ENCODE results near the gene TOR3A. TPM values are rescaled to one million over a fixed set of nuclear protein-coding genes. Genes with fewer than 3 reads are reported as not detected.
"Not testable (repeated sequence)": the region's sequence is repeated elsewhere in the genome, so short reads cannot be mapped to it uniquely, and the experiment has no call there.

The TOR3A gene
- total RNA-seq, result 14.0 and 17.0 TPM in 2 replicates

- DNase-seq (ENCODE audit: low read depth), result peak; percentile 78
These were observed at the start of gene TOR3A for GRCh38 chr1:179081687-179082332. Gene TOR3A (plus strand): TSS chr1:179082070. CDS start chr1:179082129, 59 bp downstream.

GRCh38 chr1:179034720-179035119, 47.1 kb upstream of the TOR3A start:
- H3K4me3 ChIP-seq (ENCODE audit: low read depth, low read length), result no peak overlapping the region
- FAIRE-seq (no peak), DNase-seq (ENCODE audit: low read depth) (peak; percentile 38)
- TF ChIP-seq CTCF (IDR thresholded peaks at IDR 0.05; ENCODE audit: insufficient read depth, low read length, severe bottlenecking), result no peak
- no peaks in the 10 kb centered on the region for H3K36me3 ChIP-seq (ENCODE audit: control insufficient read depth, insufficient read depth, low read length)
- H3K27me3 ChIP-seq (ENCODE audit: control insufficient read depth, insufficient read depth, low read length), result no peaks in the 10 kb centered on the region

More at GRCh38 chr1:179081687-179082332, at the start of gene TOR3A:
- FAIRE-seq, result no peak
- peak within 1 kb of the TSS; percentile 87 for H3K4me3 ChIP-seq (ENCODE audit: low read depth, low read length)
- no peaks in the 10 kb centered on the region for H3K27me3 ChIP-seq (ENCODE audit: control insufficient read depth, insufficient read depth, low read length)
- no peak for TF ChIP-seq CTCF (IDR thresholded peaks at IDR 0.05; ENCODE audit: insufficient read depth, low read length, severe bottlenecking)
- peaks cover 3% of the 10 kb centered on the region for H3K36me3 ChIP-seq (ENCODE audit: control insufficient read depth, insufficient read depth, low read length)

GRCh38 chr1:179036844-179037465, 44.9 kb upstream of the TOR3A start:
- DNase-seq (ENCODE audit: low read depth) (peak; percentile 76), FAIRE-seq (no peak)
- Histone ChIP-seq H3K4me3 (ENCODE audit: low read depth, low read length) (no peak overlapping the region), H3K27me3 (ENCODE audit: control insufficient read depth, insufficient read depth, low read length) (no peaks in the 10 kb centered on the region), H3K36me3 (ENCODE audit: control insufficient read depth, insufficient read depth, low read length) (no peaks in the 10 kb centered on the region)
- no peak for TF ChIP-seq CTCF (IDR thresholded peaks at IDR 0.05; ENCODE audit: insufficient read depth, low read length, severe bottlenecking)

GRCh38 chr1:179038528-179039281, 43.2 kb upstream of the TOR3A start:
- DNase-seq (ENCODE audit: low read depth), result peak; percentile 85
- Histone ChIP-seq H3K4me3 (ENCODE audit: low read depth, low read length) (no peak overlapping the region), H3K27me3 (ENCODE audit: control insufficient read depth, insufficient read depth, low read length) (no peaks in the 10 kb centered on the region), H3K36me3 (ENCODE audit: control insufficient read depth, insufficient read depth, low read length) (peaks cover 1% of the 10 kb centered on the region)
- no peak for TF ChIP-seq CTCF (IDR thresholded peaks at IDR 0.05; ENCODE audit: insufficient read depth, low read length, severe bottlenecking)
- FAIRE-seq, result no peak

- H3K27me3 ChIP-seq (ENCODE audit: control insufficient read depth, insufficient read depth, low read length); H3K4me3 ChIP-seq (ENCODE audit: low read depth, low read length); FAIRE-seq; DNase-seq (ENCODE audit: low read depth); H3K36me3 ChIP-seq (ENCODE audit: control insufficient read depth, insufficient read depth, low read length): not testable (repeated sequence)
These were observed 42.2 kb upstream of the TOR3A start for GRCh38 chr1:179039502-179040174.

- not testable (repeated sequence) for DNase-seq (ENCODE audit: low read depth); FAIRE-seq; H3K4me3 ChIP-seq (ENCODE audit: low read depth, low read length); H3K27me3 ChIP-seq (ENCODE audit: control insufficient read depth, insufficient read depth, low read length); H3K36me3 ChIP-seq (ENCODE audit: control insufficient read depth, insufficient read depth, low read length)
These were observed 41.7 kb upstream of the TOR3A start for GRCh38 chr1:179040175-179040551.
